Eye (tissue), 1 donor: ENCODE data around the gene COL4A2.
"Not testable (repeated sequence)": the region's sequence is repeated elsewhere in the genome, so short reads cannot be mapped to it uniquely, and the experiment has no call there.

ENCODE experiments used
- DNase-seq: peaks from one replicate; pipeline ENCODE4 v3.0.0-alpha.2; 2015

Gene COL4A2

DNA sequence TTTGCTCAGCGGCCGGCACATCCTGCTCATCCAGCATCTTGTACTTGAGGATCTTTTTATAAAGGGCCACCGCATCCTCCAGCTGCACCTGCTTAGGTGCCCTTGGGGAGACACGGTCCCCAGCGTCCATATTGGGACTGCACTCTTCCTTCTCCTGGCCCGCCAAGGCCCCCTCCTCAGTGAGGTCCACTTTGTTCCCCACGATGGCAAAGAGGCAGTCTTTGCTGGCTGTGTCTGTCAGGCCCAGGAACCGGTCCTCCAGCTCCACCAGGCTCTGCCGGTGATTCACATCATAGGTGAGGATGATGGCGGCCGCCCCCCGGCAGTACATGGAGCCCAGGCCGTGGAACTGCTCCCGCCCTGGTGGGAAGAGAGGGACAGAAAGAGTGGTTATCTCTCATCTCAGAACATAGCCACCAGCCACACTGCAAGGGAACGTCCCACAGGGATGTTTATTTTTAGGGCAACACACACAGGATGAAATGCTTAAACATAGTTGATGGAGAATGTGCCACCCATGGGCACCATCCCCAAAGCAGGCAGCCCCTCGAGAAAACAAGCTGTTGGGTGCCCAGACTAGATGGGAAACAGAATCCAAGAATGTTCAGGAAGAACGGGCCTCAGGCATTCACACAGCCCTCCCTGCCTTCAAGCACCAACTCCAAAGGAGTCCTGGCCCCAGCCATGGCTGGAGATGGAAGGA lies 216.9 kb downstream of the COL4A2 start:
- no peak for DNase-seq

GRCh38 chr13:110524541-110525257 lies 217.6 kb downstream of the COL4A2 start:
- no peak for DNase-seq

- no peak for DNase-seq
These were observed 218.5 kb downstream of the COL4A2 start for GRCh38 chr13:110525328-110526319.

- no peak for DNase-seq
These were observed 221.3 kb downstream of the COL4A2 start for GRCh38 chr13:110528371-110528770.

DNA sequence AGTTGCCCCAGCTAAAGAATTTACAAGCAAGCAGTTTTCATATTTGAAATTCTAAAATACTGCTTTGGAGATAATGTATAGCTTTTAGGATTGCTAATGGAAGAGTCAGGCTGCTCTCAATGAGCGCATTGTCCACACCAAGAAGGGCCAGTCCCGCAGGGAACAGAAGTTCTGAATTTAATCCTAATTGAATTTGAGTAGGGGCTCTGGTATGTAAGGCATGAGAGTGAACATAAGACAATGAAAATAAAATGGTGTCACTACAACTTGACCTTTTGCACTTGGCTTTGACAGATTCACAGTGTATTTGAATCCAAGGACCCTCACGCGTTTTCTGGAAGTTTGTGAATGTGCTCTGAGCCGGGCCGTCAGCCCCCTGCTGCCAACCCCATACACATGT lies 221.8 kb downstream of the COL4A2 start:
- peak; percentile 84 for DNase-seq

DNA sequence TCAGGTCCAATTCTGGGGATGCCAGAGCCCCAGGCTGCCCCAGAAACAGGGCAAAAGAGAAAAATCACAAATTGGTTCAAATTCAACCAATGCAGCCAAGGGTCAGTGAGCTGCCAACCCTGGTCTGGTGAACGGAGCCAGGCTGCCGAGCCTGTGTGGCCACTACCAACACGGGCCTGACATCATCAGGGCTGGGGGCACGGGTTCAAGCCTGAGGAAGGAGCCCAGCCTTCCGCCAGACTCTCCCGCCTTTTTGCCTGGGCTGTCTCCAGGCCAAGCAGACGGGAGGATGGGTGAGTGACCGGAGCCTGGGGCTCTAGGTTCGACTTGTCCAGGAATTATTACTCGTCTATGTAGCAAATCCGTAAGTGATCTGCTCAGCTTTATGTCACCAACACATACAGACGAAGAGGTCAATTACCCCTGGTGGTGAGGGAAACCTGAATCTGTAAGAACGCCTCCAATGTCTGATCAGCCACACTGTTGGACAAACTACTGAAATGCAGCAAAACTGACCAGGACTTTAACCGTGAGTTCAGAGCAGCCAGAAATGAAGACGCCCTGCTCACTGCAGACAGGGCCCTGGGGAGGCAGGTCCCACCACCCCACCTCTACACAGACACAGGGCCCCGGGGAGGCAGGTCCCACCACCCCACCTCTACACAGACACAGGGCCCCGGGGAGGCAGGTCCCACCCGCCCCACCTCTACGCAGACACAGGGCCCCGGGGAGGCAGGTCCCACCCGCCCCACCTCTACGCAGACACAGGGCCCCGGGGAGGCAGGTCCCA lies 222.6 kb downstream of the COL4A2 start:
- peak; percentile 30 for DNase-seq

GRCh38 chr13:110531100-110531499 lies 224.0 kb downstream of the COL4A2 start:
- DNase-seq, result no peak

DNA sequence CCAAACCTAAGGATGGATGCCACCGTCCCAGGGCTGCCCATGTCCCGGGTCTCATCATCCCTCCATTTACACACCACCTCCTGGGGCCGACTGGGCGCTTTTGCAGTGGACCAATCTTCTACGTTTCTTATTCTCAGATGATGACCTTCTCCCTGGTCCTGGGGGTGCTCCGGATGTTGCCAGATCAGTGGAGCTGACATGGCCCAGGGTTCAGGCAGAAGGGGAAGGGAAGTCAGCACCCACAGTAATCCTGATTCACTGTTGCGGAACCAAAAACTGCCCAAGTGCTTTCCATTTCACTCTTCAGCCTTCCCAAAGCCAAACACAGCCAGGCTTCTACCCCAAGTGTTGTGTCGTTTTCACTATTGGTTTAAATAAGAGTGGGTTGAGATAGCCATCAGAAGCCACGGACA lies 224.6 kb downstream of the COL4A2 start:
- no peak for DNase-seq

DNA sequence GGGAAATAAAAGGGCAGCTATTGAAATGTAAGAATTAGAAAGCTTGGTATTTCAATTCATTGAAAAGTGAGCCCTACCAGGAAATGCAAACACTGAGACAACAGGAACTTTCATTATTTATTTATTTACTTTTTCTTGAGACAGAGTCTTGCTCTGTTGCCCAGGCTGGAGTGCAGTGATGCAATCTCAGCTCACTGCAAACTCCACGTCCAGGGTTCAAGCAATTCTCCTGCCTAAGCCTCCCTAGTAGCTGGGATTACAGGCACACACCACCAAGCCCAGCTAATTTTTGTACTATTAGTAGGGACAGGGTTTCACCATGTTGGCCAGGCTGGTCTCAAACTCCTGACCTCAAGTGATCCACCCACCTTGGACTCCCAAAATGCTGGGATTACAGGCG lies 225.2 kb downstream of the COL4A2 start:
- DNase-seq, result not testable (repeated sequence)

DNA sequence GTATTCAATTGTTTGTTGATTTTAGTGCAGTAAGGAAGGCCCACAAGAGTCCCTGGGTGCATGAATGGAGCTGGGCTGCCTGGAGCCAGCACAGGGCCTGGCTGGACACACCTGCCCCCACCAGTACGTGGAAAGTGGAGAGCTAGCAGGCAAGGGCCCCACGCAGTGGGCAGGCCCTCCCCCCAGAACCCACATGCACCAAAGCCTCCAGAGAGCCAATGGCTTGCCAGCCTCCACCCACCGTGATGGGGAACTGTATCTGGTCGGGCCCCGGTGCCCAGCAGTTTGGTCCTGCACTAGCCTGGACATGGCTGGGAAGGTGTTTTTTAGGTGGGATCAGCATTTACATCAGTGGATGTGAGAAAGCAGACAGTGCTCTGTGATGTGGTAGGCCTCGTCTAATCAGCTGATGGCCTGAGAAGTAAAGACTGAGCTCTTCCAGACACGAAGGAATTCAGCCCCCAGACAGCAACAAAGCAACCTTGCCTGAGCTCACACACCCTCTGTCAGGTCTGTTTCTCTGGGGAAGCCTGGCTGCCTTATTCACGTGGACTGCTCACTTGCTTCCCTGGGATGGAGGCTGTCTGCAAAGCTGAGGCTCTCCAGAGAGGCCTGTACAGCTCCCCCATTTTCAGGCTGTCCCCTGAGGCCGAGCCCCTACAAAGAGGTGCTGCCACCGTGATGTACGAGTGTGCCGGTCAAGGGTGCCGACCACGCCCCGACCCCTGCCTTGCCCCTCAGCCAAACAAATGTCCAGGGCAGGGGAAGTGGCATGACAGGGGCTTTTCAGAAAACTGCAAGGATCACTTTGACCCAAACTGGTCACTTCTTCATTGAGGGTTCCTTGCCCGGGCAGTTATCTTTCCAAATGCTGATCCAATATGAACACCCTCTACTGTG lies 226.9 kb downstream of the COL4A2 start:
- no peak for DNase-seq

DNA sequence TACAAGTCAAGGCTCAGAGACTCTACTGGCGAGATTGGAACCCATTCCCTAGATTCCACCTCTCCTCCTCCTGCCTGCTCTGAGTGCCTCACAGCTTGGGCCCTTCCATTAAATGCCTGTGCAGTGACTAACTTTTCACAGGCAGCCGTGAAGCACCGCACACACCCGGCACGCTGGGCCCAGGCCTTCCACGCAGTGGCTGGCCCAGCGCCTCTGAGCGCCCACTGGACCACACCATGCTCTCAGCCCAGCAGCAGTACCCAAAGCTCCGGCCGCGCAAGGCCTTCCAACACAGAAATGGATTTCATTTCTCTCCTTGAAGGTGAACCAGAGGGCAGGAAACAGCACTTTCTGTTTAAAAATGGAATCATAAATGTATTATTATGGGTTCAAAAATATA lies 228.4 kb downstream of the COL4A2 start:
- DNase-seq, result no peak

GRCh38 chr13:110536006-110536693 lies 229.1 kb downstream of the COL4A2 start:
- no peak for DNase-seq

DNA sequence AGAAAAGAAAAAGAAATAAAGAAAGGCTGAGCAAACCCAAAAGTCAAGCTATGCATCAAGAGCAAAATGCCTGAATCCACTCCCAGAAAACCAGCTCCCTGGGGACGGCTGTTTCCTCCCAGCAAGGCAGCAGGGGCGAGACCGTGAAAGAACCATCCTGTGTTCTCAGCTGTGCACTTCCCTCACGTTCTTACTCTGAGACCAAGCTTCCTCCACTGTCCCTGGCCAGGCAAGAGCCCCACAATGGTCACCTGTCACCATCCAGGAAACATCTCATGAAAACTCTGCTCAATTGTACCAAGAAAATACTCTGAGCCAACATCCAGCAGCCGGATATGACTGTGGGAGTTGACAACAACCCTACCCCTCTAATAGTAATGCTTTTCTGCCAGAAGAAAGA lies 231.5 kb downstream of the COL4A2 start:
- no peak for DNase-seq

- DNase-seq, result no peak
These were observed 232.8 kb downstream of the COL4A2 start for GRCh38 chr13:110539894-110540293.

DNA sequence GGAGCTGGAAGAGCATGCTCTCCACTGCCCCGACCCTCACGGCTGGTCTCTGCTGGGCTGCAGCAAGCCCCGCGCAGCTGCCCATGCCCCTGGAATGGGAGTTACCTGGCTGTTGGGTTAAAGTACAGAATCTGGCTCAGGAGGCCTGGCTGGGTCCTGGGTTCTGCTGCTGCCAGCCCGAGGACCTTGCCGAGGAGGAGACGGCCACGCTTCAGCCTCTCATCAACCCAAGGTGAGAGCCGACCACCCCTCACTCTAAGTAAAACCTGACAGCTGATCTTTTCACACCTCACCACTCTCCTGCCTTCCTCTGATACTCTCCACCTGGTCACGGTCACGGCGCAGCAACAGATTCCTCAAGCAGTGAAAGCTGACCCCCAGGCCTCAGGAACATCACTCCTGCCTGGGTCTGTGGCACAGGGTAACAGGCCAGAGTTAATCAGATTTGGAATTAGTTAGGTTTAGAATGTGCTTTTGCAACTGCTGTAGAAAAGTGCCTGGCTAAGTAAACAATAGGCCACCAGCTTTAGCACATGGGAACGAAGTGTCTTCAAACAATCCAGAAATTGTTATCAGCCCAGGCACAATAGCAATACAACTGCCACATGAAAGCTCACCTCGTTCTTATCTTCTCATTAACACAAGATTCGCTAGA lies 233.9 kb downstream of the COL4A2 start:
- DNase-seq, result no peak

- peak; percentile 30 for DNase-seq
These were observed 234.4 kb downstream of the COL4A2 start for GRCh38 chr13:110541526-110541920.

GRCh38 chr13:110542169-110542796 lies 235.2 kb downstream of the COL4A2 start:
- no peak for DNase-seq

- DNase-seq, result no peak
These were observed 239.3 kb downstream of the COL4A2 start for GRCh38 chr13:110546378-110546777.

GRCh38 chr13:110546926-110547325 lies 239.8 kb downstream of the COL4A2 start:
- DNase-seq, result no peak
